Measurements from ENCODE around the gene ISLR2. TPM values are rescaled to one million over a fixed set of nuclear protein-coding genes. Genes with fewer than 3 reads are reported as not detected.
"Not testable (repeated sequence)": the region's sequence is repeated elsewhere in the genome, so short reads cannot be mapped to it uniquely, and the experiment has no call there.

ISLR2 gene
- total RNA-seq, 2 donors from 2014 or later, result 1.9 to 4.3 TPM

- DNase-seq (ENCODE audit: low spot score), result no peak
- TF ChIP-seq POLR2A (IDR thresholded peaks at IDR 0.05), result no peak
- intact Hi-C loops (cut with DNase I), result no loop called here
- no peaks in the 10 kb centered on the region for H3K9me3 ChIP-seq
- WGBS, result 61% methylated on average over 4 of the region's 5 CpGs
- H3K36me3 ChIP-seq, result no peaks in the 10 kb centered on the region
- no peaks in the 10 kb centered on the region for H3K4me1 ChIP-seq (replicated peaks)
- no peak overlapping the region for H3K4me3 ChIP-seq
- peaks cover 1% of the 10 kb centered on the region for H3K27me3 ChIP-seq (replicated peaks; ENCODE audit: insufficient read depth)
- H3K27ac ChIP-seq, result no peak overlapping the region
Measured at GRCh38 chr15:74108111-74108510, 22.3 kb upstream of the ISLR2 start.

- H3K27me3 ChIP-seq (replicated peaks; ENCODE audit: insufficient read depth); DNase-seq (ENCODE audit: low spot score); H3K27ac ChIP-seq; H3K36me3 ChIP-seq; intact Hi-C loops (cut with DNase I); H3K9me3 ChIP-seq; H3K4me1 ChIP-seq (replicated peaks); H3K4me3 ChIP-seq: not testable (repeated sequence)
- WGBS, result 92% methylated on average over 6 of the region's 6 CpGs
Measured at GRCh38 chr15:74108611-74109010, 21.8 kb upstream of the ISLR2 start.

GRCh38 chr15:74109713-74110112, 20.7 kb upstream of the ISLR2 start:
- no peak for DNase-seq (ENCODE audit: low spot score)
- Histone ChIP-seq H3K27ac (no peak overlapping the region), H3K36me3 (no peaks in the 10 kb centered on the region), H3K4me3 (no peak overlapping the region), H3K27me3 (replicated peaks; ENCODE audit: insufficient read depth) (peaks cover 1% of the 10 kb centered on the region), H3K4me1 (replicated peaks) (no peaks in the 10 kb centered on the region), H3K9me3 (no peaks in the 10 kb centered on the region)
- WGBS, result 69% methylated on average over 7 of the region's 7 CpGs
- TF ChIP-seq POLR2A (IDR thresholded peaks at IDR 0.05) (no peak), POLR2AphosphoS5 (IDR thresholded peaks at IDR 0.05) (no peak), CTCF (IDR thresholded peaks at IDR 0.05) (no peak)
- intact Hi-C loops (cut with DNase I), result no loop called here

- H3K4me1 ChIP-seq (replicated peaks), result no peaks in the 10 kb centered on the region
- H3K36me3 ChIP-seq, result no peaks in the 10 kb centered on the region
- H3K27me3 ChIP-seq (replicated peaks; ENCODE audit: insufficient read depth), result peaks cover 9% of the 10 kb centered on the region
- TF ChIP-seq POLR2A (IDR thresholded peaks at IDR 0.05) (no peak), CTCF (IDR thresholded peaks at IDR 0.05) (no peak), POLR2AphosphoS5 (IDR thresholded peaks at IDR 0.05) (no peak)
- 58% methylated on average over 6 of the region's 6 CpGs for WGBS
- intact Hi-C loops (cut with DNase I), result loop anchor here (10.0 kb wide), 1 partner anchor 146 kb away; no protein-coding TSS in a partner anchor
- H3K9me3 ChIP-seq, result no peaks in the 10 kb centered on the region
- no peak overlapping the region for H3K27ac ChIP-seq
- DNase-seq (ENCODE audit: low spot score), result no peak
- no peak overlapping the region for H3K4me3 ChIP-seq
Measured at GRCh38 chr15:74120426-74120825, 10.0 kb upstream of the ISLR2 start.

GRCh38 chr15:74121039-74121438, 9.3 kb upstream of the ISLR2 start:
- intact Hi-C loops (cut with DNase I), result loop anchor here (10.0 kb wide), 1 partner anchor 146 kb away; no protein-coding TSS in a partner anchor
- 8% methylated on average over 4 of the region's 4 CpGs for WGBS

More at GRCh38 chr15:74121039-74121438, 9.3 kb upstream of the ISLR2 start:
- TF ChIP-seq CTCF (IDR thresholded peaks at IDR 0.05) (no peak), POLR2AphosphoS5 (IDR thresholded peaks at IDR 0.05) (no peak), POLR2A (IDR thresholded peaks at IDR 0.05) (no peak)
- Histone ChIP-seq H3K4me3 (no peak overlapping the region), H3K9me3 (no peaks in the 10 kb centered on the region), H3K27me3 (replicated peaks; ENCODE audit: insufficient read depth) (peaks cover 9% of the 10 kb centered on the region), H3K27ac (no peak overlapping the region), H3K36me3 (no peaks in the 10 kb centered on the region), H3K4me1 (replicated peaks) (no peaks in the 10 kb centered on the region)
- no peak for DNase-seq (ENCODE audit: low spot score)
